SJCRH30 (cell line): Measurements from ENCODE around the gene SPATA13. TPM values are rescaled to one million over a fixed set of nuclear protein-coding genes. Genes with fewer than 3 reads are reported as not detected.
A peak's percentile ranks its signal among the peaks of the same experiment; 100 is the strongest.
"Not testable (repeated sequence)": the region's sequence is repeated elsewhere in the genome, so short reads cannot be mapped to it uniquely, and the experiment has no call there.

ENCODE experiments used
- DNase-seq, 2 experiments: peaks; one replicate each; pipeline ENCODE4 v3.0.0-alpha.2; 2015 to 2020
- H3K27ac ChIP-seq: fragments of 250-450 bp; sonication (Bioruptor Pico); 2 replicates; pipeline ENCODE4 v1.5.1; 2020; ENCODE audit warnings: mild to moderate bottlenecking, moderate library complexity
- H3K27me3 ChIP-seq: fragments of 250-450 bp; sonication (Bioruptor Pico); 2 replicates; pipeline ENCODE4 v1.5.1; 2020; ENCODE audit warnings: mild to moderate bottlenecking, moderate library complexity
- H3K36me3 ChIP-seq: fragments of 250-450 bp; sonication (Bioruptor Pico); 2 replicates; pipeline ENCODE4 v1.5.1; 2020; ENCODE audit warnings: mild to moderate bottlenecking, moderate library complexity
- H3K4me1 ChIP-seq: fragments of 250-450 bp; sonication (Bioruptor Pico); 2 replicates; pipeline ENCODE4 v1.5.1; 2020; ENCODE audit warnings: mild to moderate bottlenecking, moderate library complexity
- H3K4me3 ChIP-seq: fragments of 250-450 bp; sonication (Bioruptor Pico); 2 replicates; pipeline ENCODE4 v1.5.1; 2020; ENCODE audit warnings: mild to moderate bottlenecking, moderate library complexity
- H3K9me3 ChIP-seq: fragments of 250-450 bp; sonication (Bioruptor Pico); replicated peaks from 2 replicates; pipeline ENCODE4 v1.5.1; 2020; ENCODE audit warnings: mild to moderate bottlenecking, moderate library complexity
- total RNA-seq: library from RNA; depleted of rRNA; stranded (reverse); fragments of >200 nt; shearing (Covaris generic); gene quantifications from 2 replicates; pipeline ENCODE4 v1.2.3, GENCODE V29; 2014

SPATA13 gene
- total RNA-seq, 1 experiment from 2014 or later = 23.0 TPM

GRCh38 chr13:24212254-24212653 is 51.7 kb downstream of the SPATA13 start:
- Histone ChIP-seq H3K4me3 (no peak overlapping the region), H3K36me3 (no peaks in the 10 kb centered on the region), H3K9me3 (no peaks in the 10 kb centered on the region), H3K4me1 (no peaks in the 10 kb centered on the region; the same call in 1 of the 2 replicates), H3K27me3 (no peaks in the 10 kb centered on the region), H3K27ac (no peak overlapping the region)
- DNase-seq = no peak

DNA sequence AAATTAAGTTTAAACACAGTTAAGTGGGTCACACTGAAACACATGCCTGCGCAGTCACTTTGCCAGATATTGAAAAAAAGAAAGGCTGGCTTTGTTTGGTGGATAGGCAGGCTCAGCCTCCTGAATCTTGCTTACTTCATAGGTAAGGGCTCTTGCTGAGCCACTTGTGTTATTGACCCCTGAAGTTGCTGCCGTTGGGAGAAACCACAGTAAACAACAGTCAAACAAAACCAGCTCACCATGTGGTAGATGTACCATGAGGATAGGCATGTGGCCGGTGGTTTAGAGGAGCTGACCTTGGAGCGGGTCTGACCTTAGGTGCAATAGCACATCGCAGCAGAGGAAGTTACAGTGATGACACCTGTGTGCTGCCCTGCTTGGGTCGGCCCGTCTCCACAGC is 52.2 kb downstream of the SPATA13 start:
- Histone ChIP-seq H3K27ac (no peak overlapping the region), H3K9me3 (no peaks in the 10 kb centered on the region), H3K4me3 (no peak overlapping the region), H3K4me1 (no peaks in the 10 kb centered on the region; the same call in 1 of the 2 replicates), H3K36me3 (no peaks in the 10 kb centered on the region), H3K27me3 (no peaks in the 10 kb centered on the region)
- no peak for DNase-seq

DNA sequence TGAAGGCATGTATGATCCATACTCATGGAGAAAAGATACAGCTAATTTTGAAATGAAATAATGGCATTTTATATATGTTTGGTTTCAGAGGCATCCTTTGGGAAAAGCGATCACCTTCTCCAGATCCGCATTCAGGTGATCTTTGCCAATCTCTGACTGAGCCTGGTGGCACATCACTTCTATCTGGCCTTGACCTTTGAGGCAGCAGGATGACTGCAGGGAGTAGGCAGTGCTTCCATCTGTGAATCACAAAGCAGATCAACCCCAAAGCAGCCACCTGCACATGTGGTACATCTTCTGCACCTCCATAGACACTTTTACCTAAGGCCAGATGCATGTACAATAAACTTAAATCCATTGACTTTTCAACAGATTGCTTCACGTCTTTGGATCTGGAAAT is 53.4 kb downstream of the SPATA13 start:
- no peaks in the 10 kb centered on the region for H3K27me3 ChIP-seq
- DNase-seq = no peak
- H3K27ac ChIP-seq = no peak overlapping the region
- no peaks in the 10 kb centered on the region; the same call in 1 of the 2 replicates for H3K4me1 ChIP-seq
- H3K36me3 ChIP-seq = no peaks in the 10 kb centered on the region
- no peak overlapping the region for H3K4me3 ChIP-seq
- no peaks in the 10 kb centered on the region for H3K9me3 ChIP-seq

GRCh38 chr13:24214528-24214927 is 54.0 kb downstream of the SPATA13 start:
- DNase-seq = no peak
- Histone ChIP-seq H3K27me3 (no peaks in the 10 kb centered on the region), H3K4me1 (no peaks in the 10 kb centered on the region; the same call in 1 of the 2 replicates), H3K36me3 (no peaks in the 10 kb centered on the region), H3K27ac (no peak overlapping the region), H3K9me3 (no peaks in the 10 kb centered on the region), H3K4me3 (no peak overlapping the region)

GRCh38 chr13:24215126-24215525 is 54.6 kb downstream of the SPATA13 start:
- Histone ChIP-seq H3K4me1 (peaks cover 3% of the 10 kb centered on the region), H3K4me3 (no peak overlapping the region), H3K9me3 (no peaks in the 10 kb centered on the region), H3K36me3 (no peaks in the 10 kb centered on the region), H3K27ac (no peak overlapping the region), H3K27me3 (no peaks in the 10 kb centered on the region)
- no peak for DNase-seq

GRCh38 chr13:24215732-24216131 is 55.2 kb downstream of the SPATA13 start:
- no peaks in the 10 kb centered on the region for H3K9me3 ChIP-seq
- no peak for DNase-seq
- no peaks in the 10 kb centered on the region for H3K36me3 ChIP-seq
- H3K27ac ChIP-seq = no peak overlapping the region
- no peaks in the 10 kb centered on the region for H3K27me3 ChIP-seq
- H3K4me1 ChIP-seq = peaks cover 9% of the 10 kb centered on the region
- H3K4me3 ChIP-seq = no peak overlapping the region

DNA sequence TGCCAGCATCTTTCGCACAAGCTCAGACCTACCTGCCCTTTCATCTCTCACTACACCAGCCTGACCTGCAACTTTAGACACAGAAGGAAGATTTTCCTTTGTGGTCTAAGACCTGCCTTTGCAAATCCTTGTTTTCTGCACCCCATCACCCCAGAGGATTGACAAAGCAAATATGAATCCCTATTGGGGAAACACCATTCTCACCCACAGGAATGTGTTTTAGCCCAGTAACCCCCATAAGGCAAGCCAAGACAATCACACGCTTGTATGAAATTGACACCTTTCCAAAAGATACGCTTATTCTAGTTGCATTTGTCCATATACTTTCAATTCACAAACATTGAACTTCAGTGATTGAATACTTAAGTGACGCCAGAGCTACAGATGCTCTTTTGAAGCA is 55.7 kb downstream of the SPATA13 start:
- Histone ChIP-seq H3K36me3 (no peaks in the 10 kb centered on the region), H3K4me1 (peaks cover 14% of the 10 kb centered on the region), H3K9me3 (no peaks in the 10 kb centered on the region), H3K27ac (no peak overlapping the region), H3K27me3 (no peaks in the 10 kb centered on the region), H3K4me3 (no peak overlapping the region)
- no peak for DNase-seq

- DNase-seq, H3K27me3 ChIP-seq, H3K9me3 ChIP-seq, H3K27ac ChIP-seq, H3K36me3 ChIP-seq, H3K4me3 ChIP-seq: not testable (repeated sequence)
- peaks cover 18% of the 10 kb centered on the region for H3K4me1 ChIP-seq
Observed at GRCh38 chr13:24216779-24217178, 56.3 kb downstream of the SPATA13 start.

DNA sequence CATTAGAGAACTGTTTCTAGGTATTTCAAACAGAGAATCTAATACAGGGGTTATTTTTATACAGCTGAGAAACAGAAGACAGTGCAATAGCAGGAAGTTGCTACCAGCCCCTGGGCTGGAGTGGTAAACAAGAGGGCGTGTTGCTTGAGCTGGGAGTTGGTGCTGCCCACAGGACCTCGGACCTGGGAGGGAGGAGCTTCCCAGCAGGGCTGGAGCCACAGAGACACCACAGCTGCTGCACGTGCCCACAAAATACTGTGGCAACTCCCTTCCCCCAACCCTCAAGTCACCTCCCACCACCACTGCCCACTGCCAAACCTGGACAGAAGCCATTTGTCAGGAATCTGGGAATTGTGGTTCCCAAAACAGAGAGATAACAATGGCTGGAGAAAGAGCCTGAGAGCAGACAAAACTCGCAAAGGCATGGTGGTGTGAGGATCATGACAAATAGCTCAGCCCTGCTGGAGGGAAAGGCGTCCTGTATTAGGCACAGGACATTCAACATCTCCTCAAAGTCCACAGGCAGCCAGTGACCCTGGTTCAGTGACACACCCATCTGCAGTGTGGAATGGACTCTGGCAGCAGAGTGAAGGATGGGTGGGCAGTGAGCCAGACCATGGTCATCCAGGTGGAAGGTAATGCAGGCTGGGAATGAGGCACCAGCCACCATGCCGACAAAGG is 57.2 kb downstream of the SPATA13 start:
- Histone ChIP-seq H3K4me1 (peaks cover 18% of the 10 kb centered on the region), H3K36me3 (no peaks in the 10 kb centered on the region), H3K4me3 (no peak overlapping the region), H3K9me3 (no peaks in the 10 kb centered on the region), H3K27ac (no peak overlapping the region), H3K27me3 (no peaks in the 10 kb centered on the region)
- DNase-seq = peak in 1 of 2 experiments; percentile 44

GRCh38 chr13:24218338-24218737 is 57.8 kb downstream of the SPATA13 start:
- Histone ChIP-seq H3K4me1 (peaks cover 18% of the 10 kb centered on the region), H3K27ac (no peak overlapping the region), H3K4me3 (no peak overlapping the region), H3K9me3 (no peaks in the 10 kb centered on the region), H3K36me3 (no peaks in the 10 kb centered on the region), H3K27me3 (no peaks in the 10 kb centered on the region)
- no peak for DNase-seq

DNA sequence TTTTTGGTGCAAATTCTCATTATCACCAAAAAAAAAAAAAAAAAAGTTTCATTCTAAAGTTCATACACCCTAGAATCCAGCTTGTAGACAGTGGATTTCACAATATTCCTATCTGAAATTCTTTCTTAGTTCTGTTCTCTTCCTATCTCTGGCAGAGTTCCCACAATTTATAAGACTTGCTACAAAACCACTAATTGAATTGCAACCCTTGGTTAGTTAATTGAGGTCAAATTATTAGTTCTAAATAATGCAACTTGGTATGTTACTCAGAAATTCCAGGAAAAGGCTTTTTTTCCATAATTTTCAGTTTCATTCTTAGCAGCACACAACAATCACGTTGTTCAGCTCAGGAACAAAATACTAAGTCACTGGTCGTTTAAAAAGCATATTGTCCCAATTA is 58.5 kb downstream of the SPATA13 start:
- Histone ChIP-seq H3K4me3 (no peak overlapping the region), H3K27me3 (no peaks in the 10 kb centered on the region), H3K27ac (no peak overlapping the region), H3K36me3 (no peaks in the 10 kb centered on the region), H3K4me1 (peaks cover 18% of the 10 kb centered on the region), H3K9me3 (no peaks in the 10 kb centered on the region)
- DNase-seq = no peak

- Histone ChIP-seq H3K4me3 (no peak overlapping the region), H3K27me3 (no peaks in the 10 kb centered on the region), H3K9me3 (no peaks in the 10 kb centered on the region), H3K4me1 (peaks cover 23% of the 10 kb centered on the region), H3K27ac (peak overlapping the region; percentile 81), H3K36me3 (no peaks in the 10 kb centered on the region)
- DNase-seq = peak; percentile 72 to 93
Observed at GRCh38 chr13:24220086-24220703, 59.7 kb downstream of the SPATA13 start.

DNA sequence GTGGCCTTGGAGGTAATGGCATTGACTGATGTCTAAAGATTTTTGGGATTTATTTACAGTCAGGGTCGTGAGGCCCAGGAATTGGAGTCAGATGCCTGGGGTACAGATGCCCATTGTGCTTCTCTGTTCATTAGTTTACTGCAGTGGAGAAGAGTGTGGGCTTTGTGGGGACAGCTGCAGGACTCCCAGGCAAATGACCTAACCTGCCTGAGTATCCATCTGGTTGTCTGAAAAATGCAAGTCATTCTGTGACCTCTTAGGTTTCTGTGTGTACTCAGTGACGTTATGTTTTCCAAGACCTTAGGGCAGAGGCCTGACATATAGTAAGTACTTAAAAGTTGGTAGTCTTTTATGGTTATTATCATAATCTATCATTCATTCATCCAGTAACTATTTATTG is 60.5 kb downstream of the SPATA13 start:
- no peaks in the 10 kb centered on the region for H3K36me3 ChIP-seq
- DNase-seq = peak; percentile 79 to 86
- no peaks in the 10 kb centered on the region for H3K9me3 ChIP-seq
- peak overlapping the region; percentile 81 for H3K27ac ChIP-seq
- peaks cover 23% of the 10 kb centered on the region for H3K4me1 ChIP-seq
- H3K4me3 ChIP-seq = no peak overlapping the region
- no peaks in the 10 kb centered on the region for H3K27me3 ChIP-seq

DNA sequence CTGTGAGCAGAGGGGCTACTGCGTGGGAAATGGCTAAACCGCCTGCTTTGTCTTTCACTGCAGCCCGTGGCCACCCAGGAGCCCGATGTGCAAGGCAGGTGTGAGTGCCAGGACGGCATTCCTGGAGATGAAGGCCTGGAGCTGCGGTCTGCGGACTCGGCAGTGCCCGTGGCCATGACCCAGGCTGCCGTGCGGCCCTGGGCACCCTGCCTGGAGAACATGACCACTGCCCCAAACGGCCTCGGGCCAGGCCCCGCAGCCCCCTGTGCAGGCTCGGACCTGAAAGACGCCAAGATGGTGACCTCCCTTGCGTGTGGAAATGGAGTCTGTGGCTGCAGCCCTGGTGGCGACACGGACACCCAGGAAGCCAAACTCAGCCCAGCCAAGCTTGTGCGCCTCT is 62.2 kb downstream of the SPATA13 start:
- H3K4me1 ChIP-seq = peaks cover 23% of the 10 kb centered on the region
- no peak overlapping the region for H3K4me3 ChIP-seq
- no peak overlapping the region for H3K27ac ChIP-seq
- H3K9me3 ChIP-seq = no peaks in the 10 kb centered on the region
- H3K36me3 ChIP-seq = no peaks in the 10 kb centered on the region
- no peaks in the 10 kb centered on the region for H3K27me3 ChIP-seq
- DNase-seq = no peak

DNA sequence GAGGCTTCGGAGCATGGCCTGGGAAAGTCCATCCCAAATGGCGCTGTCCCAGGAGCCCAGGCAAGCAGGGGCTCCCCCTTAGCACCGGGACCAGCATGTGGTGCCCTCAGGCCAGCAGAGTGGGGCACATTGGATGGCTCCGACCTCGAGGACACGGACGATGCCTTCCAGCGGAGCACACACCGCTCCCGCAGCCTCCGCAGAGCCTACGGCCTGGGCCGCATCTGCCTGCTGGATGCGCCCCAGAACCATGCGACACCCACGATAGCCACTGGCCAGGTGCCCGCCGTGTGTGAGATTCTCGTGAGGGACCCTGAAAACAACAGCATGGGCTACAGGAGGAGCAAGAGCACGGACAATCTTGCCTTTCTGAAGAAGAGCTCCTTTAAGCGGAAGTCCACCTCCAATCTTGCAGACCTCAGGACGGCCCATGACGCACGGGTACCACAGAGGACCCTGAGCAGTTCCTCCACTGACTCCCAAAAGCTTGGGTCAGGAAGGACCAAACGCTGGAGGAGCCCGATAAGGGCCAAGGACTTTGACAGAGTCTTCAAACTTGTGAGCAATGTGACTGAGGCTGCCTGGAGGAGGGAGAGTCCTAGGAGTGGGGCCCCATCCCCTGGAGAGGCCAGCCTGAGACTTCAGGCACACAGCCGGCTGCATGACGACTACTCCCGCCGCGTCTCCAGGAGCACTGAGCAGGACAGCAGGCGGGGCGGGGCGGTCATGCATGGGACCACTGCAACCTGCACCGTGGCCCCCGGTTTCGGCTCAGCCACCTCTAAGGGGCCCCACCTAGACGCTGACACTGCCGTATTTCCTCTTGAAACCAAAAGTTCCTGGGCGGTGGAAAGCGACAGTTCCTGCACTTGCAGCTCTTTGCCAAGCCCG is 63.1 kb downstream of the SPATA13 start:
- H3K4me1 ChIP-seq = peaks cover 23% of the 10 kb centered on the region
- H3K27ac ChIP-seq = no peak overlapping the region
- DNase-seq = no peak
- no peak overlapping the region for H3K4me3 ChIP-seq
- no peaks in the 10 kb centered on the region for H3K27me3 ChIP-seq
- no peaks in the 10 kb centered on the region for H3K9me3 ChIP-seq
- no peaks in the 10 kb centered on the region for H3K36me3 ChIP-seq
